C1 segment of cervical spinal cord (tissue), 14 donors: ENCODE measurements around the gene PVR.
A peak's percentile ranks its signal among the peaks of the same experiment; 100 is the strongest.
"Not testable (repeated sequence)": the region's sequence is repeated elsewhere in the genome, so short reads cannot be mapped to it uniquely, and the experiment has no call there.

Source experiments
- DNase-seq, 14 donors: peaks; one replicate each; lab custom pipeline; 2025; lab: John Stamatoyannopoulos, UW

Gene PVR, protein sequence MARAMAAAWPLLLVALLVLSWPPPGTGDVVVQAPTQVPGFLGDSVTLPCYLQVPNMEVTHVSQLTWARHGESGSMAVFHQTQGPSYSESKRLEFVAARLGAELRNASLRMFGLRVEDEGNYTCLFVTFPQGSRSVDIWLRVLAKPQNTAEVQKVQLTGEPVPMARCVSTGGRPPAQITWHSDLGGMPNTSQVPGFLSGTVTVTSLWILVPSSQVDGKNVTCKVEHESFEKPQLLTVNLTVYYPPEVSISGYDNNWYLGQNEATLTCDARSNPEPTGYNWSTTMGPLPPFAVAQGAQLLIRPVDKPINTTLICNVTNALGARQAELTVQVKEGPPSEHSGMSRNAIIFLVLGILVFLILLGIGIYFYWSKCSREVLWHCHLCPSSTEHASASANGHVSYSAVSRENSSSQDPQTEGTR

DNA sequence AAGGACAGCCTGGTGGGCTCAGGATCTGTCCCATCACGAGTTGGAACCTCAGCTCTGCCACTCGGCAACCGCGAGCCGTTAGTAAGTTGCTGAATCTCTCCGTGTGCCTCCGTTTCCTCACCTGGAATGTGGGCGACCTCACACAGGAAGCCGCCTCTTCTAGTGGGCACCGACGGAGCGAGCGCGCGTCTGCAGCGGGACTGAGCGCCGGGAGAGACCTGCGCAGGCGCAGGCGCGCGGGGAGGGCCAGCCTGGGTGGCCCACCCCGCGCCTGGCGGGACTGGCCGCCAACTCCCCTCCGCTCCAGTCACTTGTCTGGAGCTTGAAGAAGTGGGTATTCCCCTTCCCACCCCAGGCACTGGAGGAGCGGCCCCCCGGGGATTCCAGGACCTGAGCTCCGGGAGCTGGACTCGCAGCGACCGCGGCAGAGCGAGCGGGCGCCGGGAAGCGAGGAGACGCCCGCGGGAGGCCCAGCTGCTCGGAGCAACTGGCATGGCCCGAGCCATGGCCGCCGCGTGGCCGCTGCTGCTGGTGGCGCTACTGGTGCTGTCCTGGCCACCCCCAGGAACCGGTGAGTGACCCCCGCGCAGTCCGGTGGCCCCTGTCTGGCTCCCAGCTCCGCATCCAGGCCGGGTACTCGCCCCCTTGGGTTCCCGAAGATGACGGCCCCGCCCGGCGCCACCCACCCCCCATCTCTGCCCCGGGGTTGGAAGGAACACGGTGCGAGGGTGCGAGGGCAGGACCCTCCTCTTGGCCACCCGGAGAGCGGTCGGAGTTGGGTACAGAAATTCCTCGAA, at the start of gene PVR:
Gene PVR (plus strand): TSS at position 306 of the 797 bp plus-strand sequence. CDS start 187 bp downstream, at position 493.
- peak in 13 of 14 donors; percentile 17 to 68 (median 43) for DNase-seq

DNA sequence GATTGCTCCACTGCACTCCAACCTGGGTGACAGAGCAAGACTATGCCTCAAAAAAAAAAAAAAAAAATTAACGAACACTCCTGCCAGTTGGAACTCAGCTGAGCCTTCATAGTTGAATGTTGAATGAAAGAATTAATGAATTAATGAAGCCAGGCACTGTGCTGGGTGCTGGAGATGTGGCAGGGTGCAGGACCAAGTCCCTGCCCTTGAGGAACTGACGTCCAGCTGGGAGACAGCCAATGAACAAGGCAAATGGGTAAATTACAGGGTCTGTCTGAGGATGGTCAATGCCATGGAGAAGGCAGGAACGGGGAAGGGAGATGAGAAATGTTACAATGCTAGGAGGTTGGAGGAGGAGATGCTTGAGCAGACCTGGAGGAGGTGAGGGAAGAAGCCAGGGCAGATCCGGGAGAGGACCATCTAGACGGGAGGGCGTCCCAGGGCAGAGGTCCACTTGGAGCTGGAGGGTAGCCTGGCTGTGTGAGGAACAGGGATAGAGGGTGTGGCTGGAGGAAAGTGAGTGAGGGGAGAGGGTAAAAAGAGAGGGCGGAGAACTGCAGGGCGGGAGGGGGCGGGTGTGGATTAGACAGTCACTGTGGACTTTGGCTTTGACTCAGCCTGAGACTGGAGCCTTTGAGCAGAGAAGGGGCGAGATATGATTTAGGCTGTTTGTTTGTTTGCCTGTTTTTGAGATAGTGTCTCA, 47.1 kb upstream of the PVR start:
- DNase-seq = no peak

DNA sequence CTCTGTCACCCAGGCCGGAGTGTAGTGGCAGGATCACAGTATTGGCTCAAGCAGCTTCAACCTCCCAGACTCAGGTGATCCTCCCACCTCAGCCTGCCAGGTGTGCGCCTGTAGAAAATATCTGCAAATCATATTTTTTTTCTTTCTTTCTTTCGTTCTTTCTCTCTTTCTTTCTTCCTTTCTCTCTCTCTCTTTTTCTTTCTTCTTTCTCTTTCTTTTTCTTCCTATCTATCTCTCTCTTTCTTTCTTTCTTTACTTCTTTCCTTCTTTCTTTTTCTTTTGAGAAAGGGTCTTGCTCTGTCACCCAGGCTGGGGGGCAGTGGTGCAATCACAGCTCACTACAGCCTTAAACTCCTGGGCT, 46.6 kb upstream of the PVR start:
- DNase-seq = no peak

DNA sequence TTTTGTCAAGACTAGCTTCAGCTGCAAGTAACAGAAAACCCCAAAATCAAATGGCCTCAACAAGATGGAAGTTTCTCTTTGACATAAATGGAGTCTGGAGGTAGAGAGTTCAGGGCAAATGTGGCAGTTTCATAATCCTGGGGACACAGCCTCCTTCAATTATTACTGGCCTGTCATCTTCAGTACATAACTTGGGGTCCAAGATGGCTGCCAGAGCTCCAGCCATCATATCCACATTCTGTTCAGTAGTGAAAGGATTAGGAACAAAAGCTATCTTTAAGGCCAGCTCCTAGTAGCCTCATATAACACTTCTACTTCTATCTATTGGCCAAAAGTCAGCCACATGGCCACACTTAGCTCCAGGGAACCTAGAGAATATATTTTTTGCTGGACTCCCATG, 45.4 kb upstream of the PVR start:
- no peak for DNase-seq

DNA sequence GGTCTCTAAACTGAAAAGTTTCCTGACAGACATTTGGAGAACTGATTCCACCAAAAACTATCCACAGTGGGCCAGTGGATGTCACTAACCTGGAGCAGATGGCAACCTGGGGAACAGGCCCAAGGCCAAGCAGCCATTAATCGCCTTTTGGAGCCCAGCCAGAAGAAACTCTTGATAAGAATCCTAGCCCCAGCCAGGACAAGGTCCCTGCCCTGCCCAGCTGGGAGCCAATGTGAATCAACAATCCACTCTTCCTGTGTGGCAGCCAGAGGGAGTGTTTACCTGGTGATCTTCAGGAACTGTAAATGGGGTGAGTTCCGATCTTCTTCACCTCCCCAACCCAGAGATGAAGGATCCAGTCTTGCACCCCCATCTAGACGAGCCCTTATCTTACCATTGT, 44.8 kb upstream of the PVR start:
- no peak for DNase-seq

DNA sequence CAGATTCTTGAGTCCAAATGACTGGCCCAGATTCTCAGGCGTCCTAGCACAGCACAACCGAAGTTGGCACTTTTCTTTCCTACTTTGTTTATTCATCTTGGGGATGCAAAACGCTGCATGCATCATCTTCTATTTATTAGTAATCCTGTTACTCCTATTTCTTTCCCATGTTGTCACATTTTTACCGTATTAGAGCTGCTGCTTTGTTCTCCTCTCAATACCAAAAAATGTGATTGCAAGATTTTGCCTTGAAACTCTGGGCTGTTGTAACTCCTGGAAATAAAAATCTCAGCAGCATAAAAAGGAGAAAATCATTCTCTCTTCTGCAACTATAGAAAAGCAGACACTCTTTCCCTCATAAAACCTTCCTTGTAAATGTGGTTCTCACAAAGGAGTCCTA, 43.2 kb upstream of the PVR start:
- DNase-seq = no peak

DNA sequence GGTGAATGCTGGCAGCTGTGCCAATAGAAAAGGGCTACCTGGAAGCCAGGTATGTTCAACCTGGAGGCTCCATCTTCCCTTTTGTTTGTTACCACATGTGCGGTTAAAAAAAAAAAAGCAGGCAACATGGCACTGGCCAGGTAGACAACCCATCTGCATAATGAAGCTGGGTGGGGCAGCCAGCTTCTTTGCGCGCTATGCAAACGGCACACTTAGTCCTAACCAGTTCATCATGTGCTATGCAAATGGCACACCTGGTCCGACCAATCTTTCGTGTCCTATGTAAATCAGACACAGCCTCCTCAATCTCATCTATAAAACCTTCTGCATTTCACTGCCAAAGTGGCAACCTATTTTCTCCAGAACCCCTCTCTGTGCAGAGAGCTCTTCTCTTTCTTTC, 41.6 kb upstream of the PVR start:
- no peak for DNase-seq

DNA sequence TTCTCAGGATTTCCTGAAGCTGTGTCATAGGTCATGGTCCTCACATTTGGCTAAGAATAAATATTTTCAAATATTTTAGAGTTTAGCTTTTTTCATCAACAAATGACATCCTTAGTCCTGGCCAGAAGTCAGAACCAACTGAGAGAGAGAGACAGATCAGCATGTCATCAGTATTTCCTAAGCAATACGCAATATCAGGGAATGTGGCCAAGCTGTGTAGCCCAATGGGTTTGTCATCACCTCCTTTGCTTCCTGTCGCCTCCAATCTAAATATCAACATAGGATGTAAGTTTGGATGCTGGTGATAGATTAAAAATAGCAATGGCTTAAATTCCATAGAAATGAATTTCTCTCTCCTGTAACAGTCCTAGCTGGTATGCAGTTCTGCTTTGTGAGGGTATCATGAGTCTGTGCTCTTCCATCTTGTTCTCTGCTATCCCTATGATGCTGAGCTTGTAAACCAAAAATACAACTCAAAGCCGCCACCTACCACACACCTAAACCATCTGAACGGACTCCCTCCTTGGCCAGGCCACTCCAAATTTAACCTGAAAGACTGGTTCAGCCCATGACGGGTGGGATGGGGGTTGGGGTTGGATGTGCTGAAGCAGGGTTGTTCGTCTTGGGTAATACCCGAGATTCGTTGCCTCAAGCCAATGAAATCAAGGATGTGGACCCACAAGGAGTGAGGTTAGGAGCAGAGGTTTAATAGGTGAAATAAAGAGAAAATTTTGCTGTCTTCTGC, 40.3 kb upstream of the PVR start:
- DNase-seq = no peak

DNA sequence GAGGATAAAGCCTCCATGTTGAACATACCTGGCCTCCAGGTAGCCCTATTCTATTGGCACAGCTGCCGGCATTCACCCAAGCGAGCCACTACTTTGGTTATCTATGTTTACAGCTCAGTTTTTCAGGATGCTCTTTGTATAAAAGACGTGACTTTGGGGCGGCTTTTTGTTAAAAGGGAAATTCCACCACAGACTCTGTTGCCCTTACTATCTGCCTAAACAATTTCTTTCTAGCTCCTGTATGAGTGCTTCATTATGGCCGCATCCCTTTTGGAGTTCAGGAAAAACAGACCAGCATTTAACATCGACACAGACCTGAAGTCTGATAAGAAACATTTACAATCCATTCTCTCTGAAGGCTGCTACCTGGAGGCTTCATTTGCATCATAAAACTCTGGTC, 39.5 kb upstream of the PVR start:
- DNase-seq = no peak

DNA sequence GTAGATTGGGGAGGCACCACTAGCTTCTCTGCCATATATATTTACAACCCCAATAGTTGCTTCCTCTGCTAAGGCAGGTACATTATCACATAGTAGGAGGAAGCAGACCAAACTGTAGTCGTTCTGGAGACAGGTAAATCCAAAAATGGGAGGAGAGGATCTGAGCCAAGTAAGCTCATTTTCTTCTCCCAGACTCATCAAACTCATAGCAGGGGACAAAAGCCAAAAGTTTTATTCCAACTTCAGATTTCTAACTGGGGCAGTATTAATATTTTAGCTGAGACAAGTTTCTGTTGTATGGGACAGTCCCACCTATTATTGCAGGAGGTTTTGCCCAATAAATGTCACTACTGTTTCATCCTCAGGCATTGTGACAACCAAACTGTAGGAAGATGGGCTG, 38.2 kb upstream of the PVR start:
- no peak for DNase-seq

DNA sequence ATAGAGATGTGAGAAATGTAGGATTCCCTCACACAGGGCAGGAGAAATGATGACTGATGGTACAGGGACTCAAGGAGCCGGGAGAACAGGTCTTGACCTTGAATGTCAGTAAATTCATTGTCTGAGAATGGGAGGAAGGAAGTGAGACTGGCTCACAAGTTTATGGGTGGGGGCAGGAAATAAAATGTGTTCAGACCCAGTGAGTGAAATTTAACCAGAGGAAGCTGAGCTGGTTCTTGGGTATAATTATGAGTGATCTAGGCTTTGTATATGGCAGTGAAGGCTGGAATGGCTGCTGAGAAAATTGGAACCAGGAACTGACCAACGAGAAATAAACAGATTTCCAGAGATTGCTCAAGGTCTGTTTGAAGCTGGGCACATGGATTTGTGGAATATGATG, 36.7 kb upstream of the PVR start:
- DNase-seq = no peak

DNA sequence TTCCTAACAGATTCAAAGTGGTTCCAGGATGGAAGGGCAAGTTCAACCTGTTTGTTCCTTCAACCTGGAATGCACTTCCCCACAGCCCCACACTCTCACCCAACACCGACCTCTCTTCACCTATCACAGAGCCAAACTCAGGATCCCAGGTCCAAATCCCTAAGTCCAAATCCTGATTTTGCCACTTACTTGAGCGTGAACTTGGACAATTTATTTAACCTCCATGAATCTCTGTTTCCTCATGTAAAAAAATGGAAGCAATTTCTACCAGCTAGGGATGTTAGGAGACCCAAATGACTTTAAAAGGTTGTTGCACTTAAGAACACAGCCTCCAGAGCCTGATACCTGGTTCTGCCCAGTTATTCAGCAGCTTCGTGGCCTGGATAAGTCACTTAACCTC, 35.8 kb upstream of the PVR start:
- DNase-seq = no peak

DNA sequence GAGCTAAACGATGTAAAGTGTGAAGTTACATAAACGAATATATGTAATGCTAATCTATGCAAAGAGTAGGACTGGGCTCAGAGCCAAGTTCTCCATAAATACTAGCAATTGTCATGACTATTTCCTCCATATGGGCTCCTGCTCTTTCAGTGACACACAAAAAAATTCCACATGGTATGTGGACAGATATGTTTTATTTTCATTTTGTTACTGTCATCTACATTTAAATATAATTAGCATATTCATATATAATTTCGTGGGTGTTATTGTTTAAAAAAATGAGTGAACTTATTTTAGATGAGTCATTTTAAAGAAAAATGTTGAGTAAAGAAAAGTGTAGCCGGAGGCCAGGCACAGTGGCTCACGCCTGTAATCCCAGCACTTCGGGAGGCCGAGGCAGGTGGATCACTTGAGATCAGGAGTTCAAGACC, 35.3 kb upstream of the PVR start:
- DNase-seq = no peak

DNA sequence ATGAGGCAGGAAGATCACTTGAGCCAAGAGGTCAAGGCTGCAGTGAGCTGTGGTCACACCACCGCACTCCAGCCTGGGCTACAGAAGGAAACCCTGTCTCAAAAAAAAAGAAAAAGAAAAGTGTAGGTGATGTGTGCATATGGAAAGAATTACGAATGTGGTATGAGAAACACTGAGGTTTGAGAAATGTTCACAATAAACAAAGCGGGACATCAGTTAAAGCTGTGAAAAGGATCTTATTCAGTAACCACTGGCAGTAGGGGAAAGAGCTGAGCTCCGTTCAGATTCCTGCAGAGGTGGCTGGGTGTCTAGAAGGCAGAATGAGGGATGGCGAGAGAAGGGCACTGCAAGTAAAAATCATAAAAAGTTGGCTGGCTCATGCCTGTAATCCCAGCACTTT, 34.5 kb upstream of the PVR start:
- DNase-seq = no peak

DNA sequence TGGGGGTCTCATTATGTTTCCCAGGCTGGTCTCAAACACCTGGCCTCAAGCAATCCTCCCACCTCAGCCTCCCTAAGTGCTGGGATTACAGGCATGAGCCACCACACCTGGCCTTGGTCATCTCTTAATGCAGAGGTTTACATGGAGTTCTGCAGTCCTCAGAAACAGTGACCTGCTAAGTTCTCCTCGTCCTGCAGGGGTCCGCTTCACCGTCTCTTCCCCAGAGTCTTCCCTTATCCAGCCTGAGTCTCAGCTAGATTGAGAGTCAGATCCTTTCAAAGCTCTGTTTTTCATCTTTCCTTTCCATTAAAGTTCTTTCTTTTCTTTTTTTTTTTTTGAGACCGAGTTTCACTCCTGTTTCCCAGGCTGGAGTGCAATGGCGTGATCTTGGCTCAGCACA, 33.2 kb upstream of the PVR start:
- not testable (repeated sequence) for DNase-seq

DNA sequence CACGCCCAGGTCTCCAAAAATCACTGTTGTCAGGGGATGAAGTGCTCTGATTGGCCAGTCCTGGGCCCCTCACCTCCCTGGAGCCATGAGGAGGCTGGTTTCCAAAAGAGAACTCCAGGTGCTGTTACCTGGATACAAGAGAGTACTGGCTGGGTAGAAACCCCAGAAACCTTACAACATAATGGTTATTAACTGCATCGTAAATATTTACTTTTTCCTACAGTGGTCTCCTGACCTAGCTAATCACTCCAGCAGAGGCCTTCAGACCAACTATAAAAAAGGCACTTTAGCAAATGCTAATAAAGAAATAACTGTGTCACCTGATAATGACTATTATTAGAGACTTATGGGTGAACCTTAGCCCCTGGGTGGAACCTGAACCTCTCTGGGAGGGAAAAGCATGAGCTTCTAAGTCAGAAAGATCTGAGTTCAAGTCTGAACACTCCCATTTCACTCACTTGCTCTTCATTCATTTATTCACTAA, 31.9 kb upstream of the PVR start:
- DNase-seq = no peak

DNA sequence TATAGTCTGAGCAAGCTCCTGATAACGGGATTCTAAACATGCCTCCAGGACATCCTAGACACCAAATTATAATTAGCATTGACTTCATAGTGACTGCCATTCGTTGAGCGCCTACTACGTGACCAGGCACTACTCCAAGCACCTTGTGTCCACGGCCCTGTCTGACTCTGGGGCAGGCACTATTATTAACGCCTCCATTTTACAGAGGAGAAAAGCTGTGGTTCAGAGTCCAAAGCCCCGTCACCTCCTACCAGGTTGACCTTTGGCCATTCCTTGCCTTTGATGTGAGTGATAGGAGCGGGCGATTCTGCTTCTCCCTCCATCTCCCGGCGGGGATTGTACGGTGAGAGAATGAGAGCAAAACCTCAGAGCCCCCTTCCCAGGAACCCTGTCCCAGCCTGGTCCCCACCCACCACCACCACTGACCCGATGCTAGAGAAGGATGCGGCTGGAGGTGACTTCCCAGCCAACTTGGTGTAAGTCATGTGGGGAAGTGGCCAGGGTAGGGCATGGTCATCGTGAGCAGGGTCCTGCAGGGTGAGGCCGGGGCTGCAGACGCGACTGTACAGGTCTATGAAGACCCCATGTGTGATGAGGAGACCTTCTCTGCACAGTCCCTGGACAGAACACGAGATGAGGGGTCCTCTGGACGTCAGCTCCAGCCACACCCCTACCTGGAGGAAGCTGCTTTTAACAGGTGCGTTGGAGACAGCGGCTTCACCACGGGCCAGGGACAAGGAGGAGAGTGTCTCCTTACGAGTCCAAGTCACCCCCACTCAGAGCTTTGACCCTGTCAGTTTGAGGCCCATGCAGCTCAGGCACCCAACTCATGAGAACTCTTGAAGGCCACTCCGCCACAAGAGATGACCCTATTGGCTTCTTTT, 30.2 kb upstream of the PVR start, which contains the start of gene IGSF23:
Gene IGSF23 (plus strand): TSS at position 269 of the 884 bp plus-strand sequence. CDS start 83 bp downstream, at position 352.
- no peak for DNase-seq

DNA sequence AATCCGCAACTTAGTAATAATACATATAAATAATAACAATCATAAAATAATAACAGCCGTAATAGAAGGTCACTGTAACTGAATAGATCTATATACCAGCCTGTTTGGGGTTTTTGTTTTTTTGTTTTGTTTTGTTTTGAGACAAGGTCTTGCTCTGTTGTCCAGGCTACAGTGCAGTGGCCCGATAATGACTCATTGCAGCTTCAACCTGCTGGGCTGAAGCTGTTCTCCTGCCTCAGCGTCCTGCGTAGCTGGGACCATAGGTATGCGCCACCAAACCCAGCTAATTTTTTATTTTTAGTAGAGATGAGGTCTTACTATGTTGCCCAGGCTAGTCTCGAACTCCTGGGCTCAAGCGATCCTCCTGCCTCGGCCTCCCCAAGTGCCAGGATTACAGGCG, 29.4 kb upstream of the PVR start:
- DNase-seq = no peak

DNA sequence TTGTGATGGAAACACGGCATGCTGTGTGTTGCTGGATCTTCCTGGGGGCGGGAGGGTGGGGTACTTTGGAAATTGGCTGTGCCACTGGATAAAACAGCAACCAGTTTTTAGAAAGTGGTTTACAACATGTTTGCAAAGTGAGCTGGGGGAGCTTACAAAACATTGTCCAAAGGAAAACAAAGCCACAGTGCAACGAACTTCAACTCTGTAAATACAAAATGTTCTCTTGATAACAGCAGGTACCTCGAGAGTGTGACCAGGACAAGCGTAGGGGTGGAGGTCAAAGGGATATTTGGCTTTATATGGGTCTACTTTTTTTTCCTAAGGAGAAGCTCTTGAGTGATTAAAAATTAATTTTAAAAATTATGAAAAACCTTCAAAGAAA, 27.9 kb upstream of the PVR start:
- no peak for DNase-seq

DNA sequence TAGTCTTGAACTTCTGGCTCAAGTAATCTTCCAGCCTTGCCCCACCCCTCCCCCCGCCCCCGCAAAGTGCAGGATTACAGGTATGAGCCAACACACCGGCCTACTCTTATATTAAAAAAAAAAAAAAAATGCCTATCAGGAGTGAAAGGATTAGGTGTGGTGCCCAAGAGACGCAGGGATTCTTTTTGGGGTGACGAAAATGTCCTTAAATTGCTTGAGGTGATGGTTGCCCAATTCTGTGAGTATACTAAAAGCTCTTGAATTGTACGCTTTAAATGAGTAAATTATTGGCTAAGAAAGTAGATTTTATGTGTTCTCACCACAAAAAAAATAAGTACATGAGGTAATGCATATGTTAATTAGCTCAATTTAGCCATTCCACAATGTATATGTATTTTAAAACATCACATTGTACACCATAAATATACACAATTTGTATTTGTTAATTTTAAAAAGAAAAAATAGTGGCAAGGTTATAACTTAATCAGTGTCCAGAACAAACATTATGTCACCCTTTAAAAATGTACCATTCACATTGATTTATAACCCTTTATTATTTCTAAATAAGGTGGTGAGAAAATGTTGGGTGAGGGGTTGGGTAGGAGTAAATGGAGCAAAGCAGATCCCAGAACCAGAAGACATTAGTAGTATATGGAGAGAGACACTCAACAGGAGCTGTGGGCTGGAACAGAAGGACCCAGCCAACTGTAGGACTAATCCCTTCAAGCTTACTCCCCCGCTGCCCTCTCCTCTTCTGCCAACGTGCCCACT, 26.4 kb upstream of the PVR start:
- no peak for DNase-seq
